Measurements from ENCODE around the gene RNF26.
A peak's percentile ranks its signal among the peaks of the same experiment; 100 is the strongest.

RNF26 gene

DNA sequence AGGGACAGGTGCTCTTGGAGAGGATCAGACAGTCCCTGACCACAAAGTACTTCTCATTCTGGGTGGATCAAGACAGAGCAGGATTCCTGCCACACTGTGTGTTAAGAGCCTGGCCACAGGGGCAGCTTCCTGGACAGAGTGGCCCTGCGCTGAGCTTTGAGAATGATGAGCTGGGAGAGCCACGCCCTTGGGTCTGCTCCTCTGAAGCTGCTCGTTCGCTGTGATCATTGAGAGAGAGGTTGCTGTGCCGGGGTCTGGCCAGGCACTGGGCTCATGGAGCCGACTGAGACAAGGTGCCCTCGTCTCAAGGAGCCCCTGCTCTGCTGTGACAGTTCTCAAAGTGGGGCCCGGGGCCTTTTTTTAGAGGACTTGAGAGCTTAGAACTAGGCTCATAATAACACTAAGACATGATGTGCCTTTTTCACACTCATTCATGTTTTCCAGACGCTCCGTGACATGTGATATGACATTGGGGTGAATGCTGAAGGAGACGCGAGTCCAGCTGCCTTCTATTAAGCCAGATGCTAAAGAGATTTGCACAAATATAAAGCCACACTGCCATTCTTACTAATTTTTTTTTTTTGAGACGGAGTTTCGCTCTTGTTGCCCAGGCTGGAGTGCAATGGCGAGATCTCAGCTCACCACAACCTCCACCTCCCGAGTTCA is 13.7 kb downstream of the RNF26 start:
- no peak for DNase-seq (ENCODE audit: low spot score)
- no peak overlapping the region for H3K23ac ChIP-seq (ENCODE audit: low read depth, low read length, poor library complexity)

GRCh38 chr11:119350302-119350701 is 16.0 kb downstream of the RNF26 start:
- Histone ChIP-seq H3K27me3 (ENCODE audit: control insufficient read depth in 3 of 3, insufficient read depth in 3 of 3, low read depth in 1 of 3, low read length in 3 of 3) (peaks cover 0 to 39% (median 1%) of the 10 kb centered on the region in 3 experiments), H2BK12ac (ENCODE audit: low read length) (no peak overlapping the region), H2BK15ac (ENCODE audit: low read length) (no peak overlapping the region), H3K4me3 (ENCODE audit: low read length in 2 of 2) (no peak overlapping the region), H3K4me2 (ENCODE audit: insufficient read depth, low read length, poor library complexity, severe bottlenecking) (no peak overlapping the region), H3K79me1 (ENCODE audit: low read depth, low read length) (no peaks in the 10 kb centered on the region), H3K14ac (ENCODE audit: low read length) (no peak overlapping the region), H3K27ac (replicated peaks; ENCODE audit: low read length) (no peak overlapping the region), H3K9ac (ENCODE audit: low read depth, low read length, poor library complexity) (no peak overlapping the region), H3K18ac (ENCODE audit: low read length) (peak overlapping the region; percentile 59), H2BK5ac (ENCODE audit: low read length) (no peak overlapping the region), H3K36me3 (replicated peaks in 1 of 2; ENCODE audit: control insufficient read depth in 2 of 2, insufficient read depth in 2 of 2, low read length in 2 of 2) (no peaks in the 10 kb centered on the region), H3K23ac (ENCODE audit: low read depth, low read length, poor library complexity) (no peak overlapping the region), H3K9me3 (replicated peaks in 1 of 2; ENCODE audit: control insufficient read depth in 2 of 2, insufficient read depth in 1 of 2, low read depth in 1 of 2, low read length in 2 of 2) (peaks cover 0 to 1% of the 10 kb centered on the region in 2 donors), H2AFZ (ENCODE audit: low read length) (no peak overlapping the region), H3K4me1 (ENCODE audit: control insufficient read depth in 2 of 2, insufficient read depth in 1 of 2, low read depth in 1 of 2, low read length in 2 of 2) (peaks cover 9 to 19% of the 10 kb centered on the region in 2 donors), H3K4ac (ENCODE audit: low read length) (no peak overlapping the region), H2AK5ac (ENCODE audit: low read depth, low read length) (no peak overlapping the region), H4K91ac (ENCODE audit: low read depth, low read length, poor library complexity) (no peak overlapping the region), H2BK120ac (ENCODE audit: low read depth, low read length) (no peak overlapping the region), H4K8ac (ENCODE audit: low read depth, low read length) (no peak overlapping the region)
- no peak for DNase-seq (ENCODE audit: low spot score)
- WGBS, 2 donors (ENCODE audit: extremely low coverage in 2 of 2, insufficient read length in 2 of 2, insufficient replicate concordance in 1 of 2), result no CpG with 5 or more reads among the region's 6 CpGs

More for the DNA sequence above, 13.7 kb downstream of the RNF26 start:
- Histone ChIP-seq H3K27ac (replicated peaks; ENCODE audit: low read length) (no peak overlapping the region), H2BK15ac (ENCODE audit: low read length) (peak overlapping the region; percentile 35), H3K14ac (ENCODE audit: low read length) (no peak overlapping the region), H2AK5ac (ENCODE audit: low read depth, low read length) (no peak overlapping the region), H3K79me1 (ENCODE audit: low read depth, low read length) (no peaks in the 10 kb centered on the region), H3K4me1 (ENCODE audit: control insufficient read depth in 2 of 2, insufficient read depth in 1 of 2, low read depth in 1 of 2, low read length in 2 of 2) (peaks cover 7 to 11% of the 10 kb centered on the region in 2 donors), H3K36me3 (replicated peaks in 1 of 2; ENCODE audit: control insufficient read depth in 2 of 2, insufficient read depth in 2 of 2, low read length in 2 of 2) (no peaks in the 10 kb centered on the region), H2BK5ac (ENCODE audit: low read length) (no peak overlapping the region), H2BK12ac (ENCODE audit: low read length) (no peak overlapping the region), H2AFZ (ENCODE audit: low read length) (no peak overlapping the region), H2BK120ac (ENCODE audit: low read depth, low read length) (no peak overlapping the region), H3K4me3 (ENCODE audit: low read length in 2 of 2) (no peak overlapping the region), H3K4ac (ENCODE audit: low read length) (no peak overlapping the region), H3K9ac (ENCODE audit: low read depth, low read length, poor library complexity) (no peak overlapping the region), H3K27me3 (ENCODE audit: control insufficient read depth in 3 of 3, insufficient read depth in 3 of 3, low read depth in 1 of 3, low read length in 3 of 3) (peaks cover 0 to 53% (median 5%) of the 10 kb centered on the region in 3 experiments), H4K8ac (ENCODE audit: low read depth, low read length) (no peak overlapping the region), H3K9me3 (replicated peaks in 1 of 2; ENCODE audit: control insufficient read depth in 2 of 2, insufficient read depth in 1 of 2, low read depth in 1 of 2, low read length in 2 of 2) (peaks cover 0 to 1% of the 10 kb centered on the region in 2 donors), H3K4me2 (ENCODE audit: insufficient read depth, low read length, poor library complexity, severe bottlenecking) (no peak overlapping the region), H4K91ac (ENCODE audit: low read depth, low read length, poor library complexity) (no peak overlapping the region), H3K18ac (ENCODE audit: low read length) (no peak overlapping the region)
- WGBS, 2 donors (ENCODE audit: extremely low coverage in 2 of 2, insufficient read length in 2 of 2, insufficient replicate concordance in 1 of 2), result no CpG with 5 or more reads among the region's 16 CpGs

DNA sequence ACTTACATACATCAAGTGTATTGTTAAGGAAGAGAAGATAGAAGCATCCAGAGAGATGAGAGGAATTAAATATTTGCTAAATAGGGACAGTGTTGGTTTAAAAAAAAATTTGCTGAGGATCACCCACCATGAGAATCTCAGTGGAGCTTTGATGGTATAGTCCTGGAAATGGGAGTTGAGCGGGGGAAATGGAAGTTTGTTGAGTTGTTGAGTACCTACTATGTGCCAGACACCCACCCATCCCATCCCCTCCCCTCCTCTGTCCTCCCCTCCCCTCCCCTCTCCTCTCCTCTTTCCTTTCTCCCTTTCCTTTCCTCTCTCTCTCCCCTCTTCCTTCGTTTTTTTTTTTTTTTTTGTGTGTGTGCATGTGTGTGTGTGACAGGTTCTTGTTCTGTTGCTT is 16.9 kb downstream of the RNF26 start:
- no CpG with 5 or more reads among the region's 2 CpGs for WGBS, 2 donors (ENCODE audit: extremely low coverage in 2 of 2, insufficient read length in 2 of 2, insufficient replicate concordance in 1 of 2)

DNA sequence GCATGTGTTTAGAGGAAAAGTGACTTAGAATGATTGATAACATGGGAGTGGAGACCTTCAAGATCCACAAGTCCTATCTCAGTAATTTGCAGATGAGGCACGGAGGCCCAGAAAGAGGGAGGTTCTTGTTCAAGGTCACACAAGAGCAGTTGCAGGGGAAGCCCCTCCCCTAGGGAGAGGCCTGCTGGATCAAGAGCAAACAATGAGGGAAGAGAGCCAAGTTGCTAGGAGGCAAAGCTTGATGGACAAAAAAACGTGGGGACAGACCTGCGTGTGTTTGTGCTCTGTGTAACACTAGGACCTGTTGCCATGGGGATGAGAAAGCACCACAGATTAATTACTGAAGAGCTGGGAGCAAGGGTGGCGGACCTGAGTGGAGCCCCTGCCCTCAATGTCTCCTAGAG is 18.5 kb downstream of the RNF26 start:
- H2BK120ac ChIP-seq (ENCODE audit: low read depth, low read length), result no peak overlapping the region
- no peak overlapping the region for H4K8ac ChIP-seq (ENCODE audit: low read depth, low read length)
- no peak overlapping the region for H3K14ac ChIP-seq (ENCODE audit: low read length)
- peaks cover 0 to 25% (median 0%) of the 10 kb centered on the region in 3 experiments for H3K27me3 ChIP-seq (ENCODE audit: control insufficient read depth in 3 of 3, insufficient read depth in 3 of 3, low read depth in 1 of 3, low read length in 3 of 3)
- no peak overlapping the region for H2BK15ac ChIP-seq (ENCODE audit: low read length)
- no peak overlapping the region for H3K9ac ChIP-seq (ENCODE audit: low read depth, low read length, poor library complexity)
- H3K18ac ChIP-seq (ENCODE audit: low read length), result no peak overlapping the region
- no peak overlapping the region for H3K4me3 ChIP-seq (ENCODE audit: low read length in 2 of 2)
- H4K91ac ChIP-seq (ENCODE audit: low read depth, low read length, poor library complexity), result no peak overlapping the region
- peak overlapping the region; percentile 17 for H2AFZ ChIP-seq (ENCODE audit: low read length)
- H2BK12ac ChIP-seq (ENCODE audit: low read length), result no peak overlapping the region
- no peaks in the 10 kb centered on the region for H3K79me1 ChIP-seq (ENCODE audit: low read depth, low read length)
- H3K4me1 ChIP-seq (ENCODE audit: control insufficient read depth in 2 of 2, insufficient read depth in 1 of 2, low read depth in 1 of 2, low read length in 2 of 2), result peaks cover 12 to 29% of the 10 kb centered on the region in 2 donors
- DNase-seq (ENCODE audit: low spot score), result no peak
- peaks cover 0 to 2% of the 10 kb centered on the region in 2 donors for H3K36me3 ChIP-seq (replicated peaks in 1 of 2; ENCODE audit: control insufficient read depth in 2 of 2, insufficient read depth in 2 of 2, low read length in 2 of 2)
- H3K4me2 ChIP-seq (ENCODE audit: insufficient read depth, low read length, poor library complexity, severe bottlenecking), result no peak overlapping the region
- no peak overlapping the region for H2AK5ac ChIP-seq (ENCODE audit: low read depth, low read length)
- H3K23ac ChIP-seq (ENCODE audit: low read depth, low read length, poor library complexity), result no peak overlapping the region
- WGBS, 2 donors (ENCODE audit: extremely low coverage in 2 of 2, insufficient read length in 2 of 2, insufficient replicate concordance in 1 of 2), result no CpG with 5 or more reads among the region's 4 CpGs
- H3K9me3 ChIP-seq (replicated peaks in 1 of 2; ENCODE audit: control insufficient read depth in 2 of 2, insufficient read depth in 1 of 2, low read depth in 1 of 2, low read length in 2 of 2), result peaks cover 0 to 1% of the 10 kb centered on the region in 2 donors
- no peak overlapping the region for H3K27ac ChIP-seq (replicated peaks; ENCODE audit: low read length)
- H3K4ac ChIP-seq (ENCODE audit: low read length), result no peak overlapping the region
- no peak overlapping the region for H2BK5ac ChIP-seq (ENCODE audit: low read length)

More for the DNA sequence above, 16.9 kb downstream of the RNF26 start:
- no peaks in the 10 kb centered on the region for H3K79me1 ChIP-seq (ENCODE audit: low read depth, low read length)
- H3K18ac ChIP-seq (ENCODE audit: low read length), result no peak overlapping the region
- no peak overlapping the region for H3K9ac ChIP-seq (ENCODE audit: low read depth, low read length, poor library complexity)
- H3K4me1 ChIP-seq (ENCODE audit: control insufficient read depth in 2 of 2, insufficient read depth in 1 of 2, low read depth in 1 of 2, low read length in 2 of 2), result peaks cover 14 to 26% of the 10 kb centered on the region in 2 donors
- H2AFZ ChIP-seq (ENCODE audit: low read length), result no peak overlapping the region
- no peak overlapping the region for H2BK15ac ChIP-seq (ENCODE audit: low read length)
- no peak overlapping the region for H3K4ac ChIP-seq (ENCODE audit: low read length)
- H2BK12ac ChIP-seq (ENCODE audit: low read length), result no peak overlapping the region
- no peak overlapping the region for H4K91ac ChIP-seq (ENCODE audit: low read depth, low read length, poor library complexity)
- H3K23ac ChIP-seq (ENCODE audit: low read depth, low read length, poor library complexity), result no peak overlapping the region
- no peak overlapping the region for H3K4me2 ChIP-seq (ENCODE audit: insufficient read depth, low read length, poor library complexity, severe bottlenecking)
- no peak overlapping the region for H3K27ac ChIP-seq (replicated peaks; ENCODE audit: low read length)
- no peak overlapping the region for H3K14ac ChIP-seq (ENCODE audit: low read length)
- H3K4me3 ChIP-seq (ENCODE audit: low read length in 2 of 2), result no peak overlapping the region
- H2BK120ac ChIP-seq (ENCODE audit: low read depth, low read length), result no peak overlapping the region
- no peak overlapping the region for H2AK5ac ChIP-seq (ENCODE audit: low read depth, low read length)
- no peaks in the 10 kb centered on the region for H3K36me3 ChIP-seq (replicated peaks in 1 of 2; ENCODE audit: control insufficient read depth in 2 of 2, insufficient read depth in 2 of 2, low read length in 2 of 2)
- no peak for DNase-seq (ENCODE audit: low spot score)
- no peak overlapping the region for H2BK5ac ChIP-seq (ENCODE audit: low read length)
- no peak overlapping the region for H4K8ac ChIP-seq (ENCODE audit: low read depth, low read length)
- peaks cover 0 to 37% (median 0%) of the 10 kb centered on the region in 3 experiments for H3K27me3 ChIP-seq (ENCODE audit: control insufficient read depth in 3 of 3, insufficient read depth in 3 of 3, low read depth in 1 of 3, low read length in 3 of 3)
- peaks cover 0 to 1% of the 10 kb centered on the region in 2 donors for H3K9me3 ChIP-seq (replicated peaks in 1 of 2; ENCODE audit: control insufficient read depth in 2 of 2, insufficient read depth in 1 of 2, low read depth in 1 of 2, low read length in 2 of 2)

Data from neuronal stem cell (in vitro differentiated cells).